Breast epithelium (tissue), 4 donors: Measurements from ENCODE around the gene INKA2. TPM values are rescaled to one million over a fixed set of nuclear protein-coding genes. Genes with fewer than 3 reads are reported as not detected.

Experiments
- DNase-seq, 2 donors: peaks; one replicate each; pipeline ENCODE4 v3.0.0-alpha.2; 2019; ENCODE audit warnings: low spot score in 2 of 2
- H3K27ac ChIP-seq, 2 donors: fragments of 200-600 bp; sonication (generic) in 1 of 2; one replicate each; pipeline ENCODE4 v1.5.1; 2016 to 2019; ENCODE audit warnings: mild to moderate bottlenecking in 1 of 2
- H3K27me3 ChIP-seq, 2 donors: fragments of 200-600 bp; sonication (generic) in 1 of 2; one replicate each; pipeline versions ENCODE4 v1.5.1 to v1.6.0; 2017 to 2019; ENCODE audit warnings: control low read depth in 1 of 2, mild to moderate bottlenecking in 1 of 2
- H3K36me3 ChIP-seq: fragments of 200-600 bp; one replicate; pipeline ENCODE4 v1.5.1; 2019
- H3K4me1 ChIP-seq, 2 donors: fragments of 200-600 bp; sonication (generic); one replicate each; pipeline ENCODE4 v1.5.1; 2016 to 2019; ENCODE audit warnings: control low read depth in 1 of 2
- H3K4me3 ChIP-seq, 3 donors: fragments of 200-600 bp; sonication (generic); 1 replicate in 2 of 3; 2 replicates in 1 of 3; pipeline ENCODE4 v1.5.1; 2016 to 2019; ENCODE audit warnings: mild to moderate bottlenecking in 3 of 3, moderate library complexity in 2 of 3
- H3K9me3 ChIP-seq, 2 donors: fragments of 200-600 bp; sonication (generic) in 1 of 2; one replicate each; pipeline ENCODE4 v1.5.1; 2016 to 2019; ENCODE audit warnings: control low read depth in 1 of 2
- CTCF ChIP-seq, 3 donors: fragments of 450-650 bp; IDR thresholded peaks; one replicate each; pipeline ENCODE4 v1.5.1; 2016 to 2017; ENCODE audit warnings: antibody characterized with exemption in 3 of 3, mild to moderate bottlenecking in 3 of 3, moderate library complexity in 3 of 3
- POLR2A ChIP-seq: fragments of 450-650 bp; IDR thresholded peaks from one replicate; pipeline ENCODE4 v1.6.1; 2016; ENCODE audit warnings: antibody characterized with exemption, mild to moderate bottlenecking, moderate library complexity
- POLR2AphosphoS5 ChIP-seq, 3 donors: sonication (generic); formaldehyde crosslinking; IDR thresholded peaks; one replicate each; pipeline ENCODE4 v1.6.1; 2017; ENCODE audit warnings: antibody characterized with exemption in 3 of 3
- intact Hi-C: fragments of 100-400 bp; cut with DNase I; formaldehyde crosslinking; loops from one replicate; pipeline ENCODE4 v1.15.1; 2023; ENCODE audit warnings: low total_unique reads
- total RNA-seq, 3 donors: library from RNA; depleted of rRNA; stranded (reverse); fragments of >200 nt; gene quantifications; one replicate each; pipeline ENCODE4 v1.1.0, GENCODE V29; 2016

INKA2 gene
- total RNA-seq, result 1 to 10 TPM; 3.0 to 4.6 (median 3.8) TPM

DNA sequence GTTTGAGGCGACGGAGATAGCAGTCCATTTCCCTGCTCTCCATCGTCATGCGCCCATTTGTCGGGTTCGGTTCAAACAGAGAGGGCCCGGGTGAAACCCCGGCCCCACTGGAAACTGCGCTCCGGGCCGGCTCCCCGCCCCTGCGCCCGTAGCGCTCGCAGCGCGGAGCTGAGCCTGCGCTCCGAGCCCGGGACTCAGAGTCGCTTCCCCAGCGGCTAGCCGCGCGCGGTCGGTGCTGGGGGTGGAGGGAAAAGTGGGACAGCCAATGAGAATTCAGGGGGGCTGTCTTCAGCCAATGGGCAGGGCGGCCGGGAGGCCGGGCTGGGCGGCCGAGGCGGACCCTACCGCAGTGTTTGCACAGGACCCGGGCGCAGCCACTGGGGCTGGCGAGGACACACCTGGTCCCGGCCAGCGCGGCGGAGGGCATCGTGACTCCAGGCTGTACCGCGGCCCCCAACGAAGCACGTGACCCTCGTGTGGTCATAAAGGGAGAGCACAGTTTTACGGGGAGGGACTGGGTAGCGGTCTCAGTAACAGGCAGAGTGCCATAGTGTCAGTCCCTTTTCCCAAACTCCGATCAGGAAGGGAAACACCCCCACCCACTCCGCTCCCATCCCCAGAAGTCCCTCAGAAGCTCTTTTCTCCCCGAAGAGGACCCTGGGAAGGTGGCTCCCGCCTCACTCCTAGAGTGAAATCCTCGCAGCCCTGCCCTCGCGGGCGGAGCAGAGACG, at the start of gene INKA2:
INKA2 (minus strand) TSS at position 202 of the 731 bp plus-strand sequence; CDS start at position 49, 153 bp downstream.
- peaks cover 0 to 9% of the 10 kb centered on the region in 2 donors for H3K4me1 ChIP-seq
- intact Hi-C loops, result no loop called here

GRCh38 chr1:111786669-111787207, 47.5 kb upstream of the INKA2 start:
- no peaks in the 10 kb centered on the region for H3K36me3 ChIP-seq
- no peak for DNase-seq
- TF ChIP-seq CTCF (IDR thresholded peaks at IDR 0.05), result no peak
- TF ChIP-seq POLR2AphosphoS5 (IDR thresholded peaks at IDR 0.05), result no peak
- no peak for TF ChIP-seq POLR2A
- intact Hi-C loops, result no loop called here
- no peaks in the 10 kb centered on the region for H3K4me1 ChIP-seq
- no peak overlapping the region for H3K4me3 ChIP-seq
- H3K9me3 ChIP-seq, result no peaks in the 10 kb centered on the region
- no peak overlapping the region for H3K27ac ChIP-seq
- H3K27me3 ChIP-seq, result no peaks in the 10 kb centered on the region

More for the DNA sequence above, at the start of gene INKA2:
- TF ChIP-seq POLR2A, result no peak
- peak in 1 of 3 donors; percentile 14 for TF ChIP-seq POLR2AphosphoS5 (IDR thresholded peaks at IDR 0.05)
- Histone ChIP-seq H3K4me3 (peak within 1 kb of the TSS; percentile 54 to 89 (median 69)), H3K36me3 (no peaks in the 10 kb centered on the region), H3K9me3 (no peaks in the 10 kb centered on the region), H3K27ac (peak within 1 kb of the TSS; percentile 91 to 95), H3K27me3 (no peaks in the 10 kb centered on the region)
- DNase-seq, result peak; percentile 77 to 83

DNA sequence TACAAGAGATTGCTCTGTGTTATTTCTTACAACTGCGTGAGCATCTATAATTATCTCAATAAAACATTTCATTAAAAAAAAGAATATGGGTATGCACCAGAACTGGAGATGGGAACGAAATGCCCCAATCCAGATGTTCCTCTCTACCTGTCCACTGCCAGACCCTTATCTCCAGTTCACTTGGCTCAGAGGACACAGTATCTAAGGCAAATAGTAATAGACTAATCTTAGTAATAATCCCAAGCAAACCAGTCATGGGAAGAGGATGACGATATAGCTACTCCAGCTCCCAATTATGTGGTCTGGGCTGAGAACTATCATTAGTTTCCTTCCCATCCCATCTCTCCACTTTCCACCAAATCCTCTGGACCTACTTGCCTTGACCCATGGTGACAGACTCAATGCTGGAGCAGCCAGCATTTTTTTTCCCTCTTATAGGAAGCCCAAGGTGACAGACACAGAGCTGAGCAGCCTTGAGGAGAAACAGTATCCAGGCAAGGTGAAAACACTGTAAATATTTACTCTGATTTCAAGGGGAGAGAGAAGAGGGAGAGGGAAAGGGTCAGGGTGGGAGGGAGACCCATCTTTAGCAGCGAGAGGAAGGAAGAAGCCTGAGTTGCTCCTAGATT, 45.2 kb upstream of the INKA2 start:
- Histone ChIP-seq H3K27ac (no peak overlapping the region), H3K9me3 (no peaks in the 10 kb centered on the region), H3K4me3 (no peak overlapping the region), H3K27me3 (no peaks in the 10 kb centered on the region), H3K36me3 (no peaks in the 10 kb centered on the region), H3K4me1 (no peaks in the 10 kb centered on the region)
- intact Hi-C loops, result no loop called here
- DNase-seq, result no peak
- TF ChIP-seq POLR2A, result no peak
- no peak for TF ChIP-seq CTCF (IDR thresholded peaks at IDR 0.05)
- no peak for TF ChIP-seq POLR2AphosphoS5 (IDR thresholded peaks at IDR 0.05)

DNA sequence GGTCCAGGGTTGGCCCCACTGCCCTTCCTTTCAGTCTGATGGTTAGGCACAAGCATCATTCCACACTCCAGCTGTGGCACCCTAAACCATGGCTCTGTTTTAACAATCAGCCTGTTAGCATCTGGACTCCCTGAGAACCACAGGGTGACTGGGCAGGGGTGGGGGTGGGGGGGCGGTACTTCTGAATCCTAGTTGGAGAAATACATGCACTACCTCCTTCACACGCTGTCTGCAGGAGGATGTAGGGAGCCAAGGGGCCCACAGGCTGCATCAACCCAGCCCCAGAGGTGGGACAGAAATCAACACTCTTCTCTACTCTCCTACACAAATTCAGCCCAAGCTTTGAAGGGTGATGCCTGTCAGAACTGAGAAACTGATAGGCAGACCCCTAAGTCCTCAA, 40.4 kb upstream of the INKA2 start:
- Histone ChIP-seq H3K4me1 (no peaks in the 10 kb centered on the region), H3K27ac (no peak overlapping the region), H3K4me3 (no peak overlapping the region), H3K27me3 (no peaks in the 10 kb centered on the region), H3K36me3 (no peaks in the 10 kb centered on the region), H3K9me3 (no peaks in the 10 kb centered on the region)
- DNase-seq, result no peak
- TF ChIP-seq POLR2AphosphoS5 (IDR thresholded peaks at IDR 0.05) (no peak), CTCF (IDR thresholded peaks at IDR 0.05) (no peak), POLR2A (no peak)
- intact Hi-C loops, result no loop called here

DNA sequence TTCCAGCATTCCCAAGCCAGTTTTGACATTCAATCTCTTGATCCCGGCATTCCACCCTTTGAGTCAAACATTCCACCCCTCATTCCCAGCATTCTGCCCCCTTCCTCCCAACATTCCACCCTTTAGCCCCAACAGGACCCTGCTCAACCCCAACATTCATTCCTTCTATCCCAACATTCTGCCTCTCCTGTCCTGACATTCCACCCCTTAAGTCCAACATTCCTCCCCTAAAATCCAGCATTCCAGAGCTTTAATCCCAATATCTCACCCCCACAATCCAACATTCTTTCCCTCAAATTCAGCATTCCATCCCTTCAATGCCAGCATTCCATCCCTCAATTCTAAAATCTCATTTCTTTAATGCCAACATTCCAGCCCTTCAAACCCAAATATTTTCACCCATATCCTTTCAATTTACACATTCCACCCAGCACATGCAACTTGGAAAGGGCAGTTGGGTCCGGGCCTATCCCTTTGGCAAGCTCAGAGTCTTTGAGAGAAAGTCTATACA, 39.4 kb upstream of the INKA2 start:
- Histone ChIP-seq H3K27me3 (no peaks in the 10 kb centered on the region), H3K9me3 (no peaks in the 10 kb centered on the region), H3K27ac (no peak overlapping the region), H3K4me3 (no peak overlapping the region), H3K36me3 (no peaks in the 10 kb centered on the region), H3K4me1 (no peaks in the 10 kb centered on the region)
- DNase-seq, result no peak
- intact Hi-C loops, result no loop called here
- no peak for TF ChIP-seq POLR2A
- no peak for TF ChIP-seq CTCF (IDR thresholded peaks at IDR 0.05)
- no peak for TF ChIP-seq POLR2AphosphoS5 (IDR thresholded peaks at IDR 0.05)
